Activated CD8-positive, alpha-beta T cell treated with anti-CD3 and anti-CD28 coated beads for 36 hours (primary cell): ENCODE data around the gene ZSCAN5C. TPM values are rescaled to one million over a fixed set of nuclear protein-coding genes. Genes with fewer than 3 reads are reported as not detected.

ENCODE experiments used
- ATAC-seq: fragments of 200-7000 bp; cut with Tn5 transposase; one replicate; pipeline ENCODE4 v1.10.0; 2021; ENCODE audit warnings: mild to moderate bottlenecking, moderate library complexity
- CTCF ChIA-PET: fragments of 350-600 bp; sonication (Branson Sonifier 250); formaldehyde crosslinking; loops from one replicate; lab custom pipeline; 2021; ENCODE audit warnings: antibody characterized with exemption; lab: Charles Lee
- POLR2A ChIA-PET: fragments of 350-600 bp; sonication (Branson Sonifier 250); formaldehyde crosslinking; loops from one replicate; lab custom pipeline; 2021; ENCODE audit warnings: antibody characterized with exemption; lab: Charles Lee
- DNase-seq: peaks from one replicate; pipeline ENCODE4 v3.0.0-alpha.2; 2020
- H3K27ac Mint-ChIP-seq: one replicate; pipeline ENCODE4 v1.8.0; 2021; ENCODE audit warnings: mild to moderate bottlenecking, mixed read lengths
- H3K27me3 Mint-ChIP-seq: one replicate; pipeline ENCODE4 v1.8.0; 2021; ENCODE audit warnings: mixed read lengths
- H3K36me3 Mint-ChIP-seq: one replicate; pipeline ENCODE4 v1.8.0; 2021; ENCODE audit warnings: low read depth, mixed read lengths
- H3K4me1 Mint-ChIP-seq: one replicate; pipeline ENCODE4 v1.8.0; 2021; ENCODE audit warnings: low read depth, mixed read lengths
- H3K4me3 Mint-ChIP-seq: one replicate; pipeline ENCODE4 v1.8.0; 2021; ENCODE audit warnings: mild to moderate bottlenecking, moderate library complexity, mixed read lengths
- H3K9me3 Mint-ChIP-seq: one replicate; pipeline ENCODE4 v1.8.0; 2021; ENCODE audit warnings: mixed read lengths
- CTCF ChIP-seq: fragments of 200-600 bp; IDR thresholded peaks from one replicate; pipeline ENCODE4 v1.8.0; 2022; ENCODE audit warnings: antibody characterized with exemption, mild to moderate bottlenecking
- intact Hi-C: fragments of 100-400 bp; cut with micrococcal nuclease; formaldehyde crosslinking; loops from one replicate; pipeline ENCODE4 v1.10.0; 2022
- total RNA-seq, 2 experiments: library from RNA; stranded (reverse); gene quantifications; one replicate each; pipeline ENCODE4 v1.2.3, GENCODE V29; 2021

The ZSCAN5C gene
- total RNA-seq, 2 experiments from 2014 or later = not detected

- Mint-ChIP-seq H3K4me3 (no peak overlapping the region), H3K4me1 (peaks cover 10% of the 10 kb centered on the region), H3K27ac (no peak overlapping the region), H3K9me3 (no peaks in the 10 kb centered on the region), H3K27me3 (peaks cover 3% of the 10 kb centered on the region), H3K36me3 (peaks cover 11% of the 10 kb centered on the region)
- DNase-seq = peak; percentile 57
- intact Hi-C loops = no loop called here
- no peak for TF ChIP-seq CTCF
- POLR2A ChIA-PET = no interaction called here
- CTCF ChIA-PET = interaction anchor here (2.1 kb wide), 1 partner anchor 11 kb away, joined by 4 read pairs; no protein-coding TSS in a partner anchor
- peak; percentile 95 for ATAC-seq
These were observed 39.8 kb upstream of the ZSCAN5C start for GRCh38 chr19:56162258-56162657.

GRCh38 chr19:56163097-56163496 is 39.0 kb upstream of the ZSCAN5C start:
- H3K4me1 Mint-ChIP-seq = peaks cover 10% of the 10 kb centered on the region
- ChIA-PET POLR2A (no interaction called here), CTCF (interaction anchor here (2.1 kb wide), 1 partner anchor 10 kb away, joined by 4 read pairs; no protein-coding TSS in a partner anchor)
- ATAC-seq (no peak), DNase-seq (no peak)
- no peak for TF ChIP-seq CTCF
- peaks cover 4% of the 10 kb centered on the region for H3K27me3 Mint-ChIP-seq
- H3K27ac Mint-ChIP-seq = no peak overlapping the region
- no peaks in the 10 kb centered on the region for H3K9me3 Mint-ChIP-seq
- peaks cover 11% of the 10 kb centered on the region for H3K36me3 Mint-ChIP-seq
- intact Hi-C loops = no loop called here
- H3K4me3 Mint-ChIP-seq = no peak overlapping the region

- H3K36me3 Mint-ChIP-seq = no peaks in the 10 kb centered on the region
- POLR2A ChIA-PET = no interaction called here
These were observed 35.0 kb upstream of the ZSCAN5C start for GRCh38 chr19:56167064-56167578.

GRCh38 chr19:56170261-56170660 is 31.8 kb upstream of the ZSCAN5C start:
- H3K27ac Mint-ChIP-seq = no peak overlapping the region
- ATAC-seq = no peak
- peaks cover 4% of the 10 kb centered on the region for H3K27me3 Mint-ChIP-seq
- H3K4me3 Mint-ChIP-seq = no peak overlapping the region
- DNase-seq = no peak
- H3K36me3 Mint-ChIP-seq = no peaks in the 10 kb centered on the region
- H3K4me1 Mint-ChIP-seq = peaks cover 3% of the 10 kb centered on the region
- CTCF ChIA-PET = interaction anchor here (1.0 to 3.7 kb wide), 3 partner anchors 16 to 103 kb away, joined by 3 to 24 read pairs (median 4); no protein-coding TSS in a partner anchor
- no peak for TF ChIP-seq CTCF
- POLR2A ChIA-PET = no interaction called here
- H3K9me3 Mint-ChIP-seq = no peaks in the 10 kb centered on the region
- intact Hi-C loops = loop anchor here (5.0 kb wide), 1 partner anchor 103 kb away; no protein-coding TSS in a partner anchor

More at GRCh38 chr19:56167064-56167578, 35.0 kb upstream of the ZSCAN5C start:
- CTCF ChIA-PET = interaction anchor here (1.0 to 1.3 kb wide), 2 partner anchors 86 to 101 kb away, joined by 3 to 4 read pairs; no protein-coding TSS in a partner anchor
- no peak overlapping the region for H3K27ac Mint-ChIP-seq
- H3K4me3 Mint-ChIP-seq = no peak overlapping the region
- TF ChIP-seq CTCF = no peak
- intact Hi-C loops = no loop called here
- peaks cover 5% of the 10 kb centered on the region for H3K27me3 Mint-ChIP-seq
- ATAC-seq = no peak
- H3K4me1 Mint-ChIP-seq = peaks cover 9% of the 10 kb centered on the region
- DNase-seq = no peak
- no peaks in the 10 kb centered on the region for H3K9me3 Mint-ChIP-seq

- ChIA-PET POLR2A (interaction anchor here (0.7 kb wide), 1 partner anchor 17 kb away, joined by 3 read pairs; no protein-coding TSS in a partner anchor), CTCF (interaction anchor here (1.0 to 3.7 kb wide), 3 partner anchors 93 to 159 kb away, joined by 3 to 24 read pairs (median 3); no protein-coding TSS in a partner anchor)
- no peak for TF ChIP-seq CTCF
- Mint-ChIP-seq H3K4me3 (no peak overlapping the region), H3K9me3 (no peaks in the 10 kb centered on the region), H3K36me3 (no peaks in the 10 kb centered on the region), H3K27me3 (peaks cover 4% of the 10 kb centered on the region), H3K4me1 (peaks cover 3% of the 10 kb centered on the region), H3K27ac (no peak overlapping the region)
- DNase-seq = no peak
- ATAC-seq = no peak
- intact Hi-C loops = loop anchor here (5.0 kb wide), 1 partner anchor 107 kb away; no protein-coding TSS in a partner anchor
These were observed 28.0 kb upstream of the ZSCAN5C start for GRCh38 chr19:56174086-56174485.
